GM03348 (cell line): ENCODE measurements around the gene FAM131C.

Source experiments
- DNase-seq: peaks from one replicate; pipeline ENCODE4 v3.0.0; 2012; ENCODE audit warnings: low spot score

The FAM131C gene

DNA sequence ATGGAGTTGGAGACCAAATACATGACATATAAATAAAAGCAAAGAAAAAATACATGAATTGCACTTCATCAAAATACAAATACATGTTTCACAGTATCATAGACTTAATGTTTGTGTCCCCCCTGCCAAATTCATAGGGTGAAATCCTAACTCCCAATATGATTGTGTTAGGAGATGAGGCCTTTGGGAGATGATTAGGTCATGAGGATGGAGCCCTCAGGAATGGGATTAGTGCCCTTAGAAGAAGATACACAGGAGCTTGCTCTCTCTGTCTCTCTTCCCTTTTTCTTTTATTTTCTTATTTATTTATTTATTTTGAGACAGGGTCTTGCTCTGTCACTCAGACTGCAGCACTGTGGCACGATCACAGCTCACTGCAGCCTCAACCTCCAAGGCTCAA, 26.0 kb upstream of the FAM131C start:
- no peak for DNase-seq

DNA sequence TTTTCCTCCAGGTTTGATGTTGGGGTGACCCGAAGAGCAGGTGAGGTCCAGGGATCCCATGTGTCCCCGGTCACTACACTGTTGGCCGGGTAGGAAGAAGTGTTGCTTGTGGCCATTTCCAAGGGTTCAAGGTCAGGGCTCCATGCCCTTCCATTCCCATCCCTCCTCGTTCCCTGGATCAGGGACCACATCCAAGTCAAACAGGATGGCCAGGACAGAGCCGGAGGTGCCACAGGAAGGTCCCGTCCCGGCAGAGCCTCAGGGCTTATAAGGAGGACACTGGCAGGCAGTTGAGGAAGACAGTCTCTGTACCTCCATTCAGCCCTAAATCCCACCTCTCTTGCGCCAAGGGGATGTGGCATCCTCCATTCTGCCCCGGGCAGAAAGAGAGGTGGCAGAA, 22.0 kb upstream of the FAM131C start:
- DNase-seq, result no peak

DNA sequence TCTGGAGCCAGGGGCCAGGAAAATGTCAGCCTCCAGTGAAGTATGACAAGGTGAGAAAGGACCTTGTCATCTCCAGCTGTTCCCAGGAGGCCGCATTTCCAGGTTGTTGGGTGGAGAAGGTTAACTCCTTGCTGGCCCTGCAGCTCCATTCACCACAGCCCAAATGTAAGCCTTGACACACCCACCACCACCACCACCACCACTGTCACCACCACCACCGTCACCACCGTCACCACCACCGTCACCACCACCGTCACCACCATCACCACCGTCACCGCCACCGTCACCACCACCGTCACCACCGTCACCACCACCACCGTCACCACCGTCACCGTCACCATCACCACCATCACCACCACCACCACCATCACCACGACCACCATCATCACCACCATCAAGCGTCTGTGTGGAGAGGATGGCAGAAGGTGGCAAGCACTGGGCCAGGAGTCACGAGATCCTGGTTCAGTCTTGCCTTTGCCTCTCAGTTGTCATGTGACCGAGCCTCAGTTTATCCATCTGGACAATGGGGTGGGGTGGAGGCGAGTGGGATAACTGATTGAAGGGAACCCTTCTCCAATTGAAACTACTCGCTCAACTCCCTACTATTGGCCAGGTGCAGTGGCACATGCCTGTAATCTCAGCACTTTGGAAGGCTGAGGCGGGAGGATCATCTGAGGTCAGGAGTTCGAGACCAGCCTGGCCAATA, 21.2 kb upstream of the FAM131C start:
- no peak for DNase-seq

DNA sequence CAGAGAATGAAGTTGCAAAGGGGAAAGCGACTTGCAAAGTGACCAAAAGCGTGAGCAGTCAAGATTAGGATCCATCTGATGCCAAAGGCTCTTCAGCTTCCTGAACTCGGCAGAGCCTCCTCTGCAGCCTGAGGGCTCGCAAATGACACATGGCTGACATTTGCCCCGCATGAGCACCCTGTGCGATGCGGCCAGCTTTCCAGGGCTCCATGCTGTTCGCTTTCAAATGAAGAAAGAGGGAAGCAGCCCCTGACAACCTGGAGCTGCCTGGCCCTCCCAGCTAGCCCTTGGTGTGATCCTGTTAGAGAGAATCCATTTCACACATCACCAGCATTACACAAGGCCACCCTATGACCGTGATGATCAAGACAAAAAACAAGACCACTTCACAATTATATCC, 20.2 kb upstream of the FAM131C start:
- no peak for DNase-seq

DNA sequence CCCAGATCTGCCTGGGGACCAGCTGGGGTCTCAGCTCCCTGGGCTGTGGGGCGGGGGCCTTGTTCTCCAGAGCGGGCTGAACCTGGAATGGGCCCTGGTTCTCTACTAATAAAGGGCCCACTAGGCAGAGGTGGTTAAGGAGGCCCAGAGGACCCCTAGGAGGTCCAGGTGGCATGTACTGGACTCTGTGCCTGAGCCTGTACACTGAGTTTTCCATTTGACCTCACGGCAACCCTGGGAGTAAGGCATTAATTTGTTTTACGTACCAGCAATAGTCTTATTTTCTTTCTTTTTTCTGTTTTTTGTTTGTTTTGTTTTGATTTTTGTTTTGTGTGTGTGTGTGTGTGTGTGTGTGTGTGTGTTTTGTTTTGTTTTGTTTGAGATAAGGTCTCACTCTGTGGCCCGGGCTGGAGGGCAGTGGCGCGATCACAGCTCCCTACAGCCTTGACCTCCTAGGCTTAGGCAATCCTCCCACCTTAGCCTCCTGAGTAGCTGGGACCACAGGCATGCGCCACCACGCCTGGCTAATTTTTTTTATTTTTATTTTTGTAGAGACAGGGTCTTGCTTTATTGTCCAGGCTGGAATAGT, 19.6 kb upstream of the FAM131C start:
- DNase-seq, result no peak

DNA sequence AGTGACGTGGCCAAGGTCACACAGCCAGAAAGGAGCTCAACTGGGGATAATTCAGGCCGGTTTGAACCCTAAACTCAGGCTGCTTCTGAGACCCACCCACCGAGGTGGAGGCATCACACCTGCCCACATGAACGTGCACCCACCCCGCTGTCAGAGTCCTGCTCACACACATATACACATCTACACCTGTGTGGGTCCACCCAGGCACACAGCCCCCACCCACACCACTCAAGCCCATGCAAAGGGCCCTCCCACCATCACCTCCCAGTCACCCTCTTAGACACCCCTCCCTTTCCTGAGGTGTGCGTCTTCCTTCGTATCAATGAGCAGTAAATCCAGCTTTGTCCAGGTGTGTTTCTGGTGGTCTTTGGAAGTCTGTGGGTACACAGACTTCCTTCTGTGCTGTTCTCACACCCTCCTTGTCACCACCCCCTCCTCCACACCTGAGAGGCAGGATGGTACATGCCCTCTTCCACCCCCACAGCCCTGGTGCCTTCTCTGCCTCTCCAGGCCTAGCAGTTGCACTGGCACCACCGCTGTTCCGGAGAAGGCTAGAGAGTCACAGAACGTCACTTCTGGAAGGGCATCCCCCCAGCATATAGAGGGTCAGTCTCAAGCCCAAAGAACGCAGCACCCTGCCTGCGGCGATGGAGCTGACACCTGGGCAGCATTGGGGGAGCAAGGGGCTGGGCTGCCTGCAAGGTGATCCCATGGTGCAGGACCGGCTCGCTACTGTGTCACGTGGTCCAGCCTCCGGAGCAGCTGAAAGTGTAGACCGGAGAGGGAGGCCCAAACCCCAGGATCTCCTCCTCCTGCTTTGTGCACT, 18.9 kb upstream of the FAM131C start:
- DNase-seq, result no peak

DNA sequence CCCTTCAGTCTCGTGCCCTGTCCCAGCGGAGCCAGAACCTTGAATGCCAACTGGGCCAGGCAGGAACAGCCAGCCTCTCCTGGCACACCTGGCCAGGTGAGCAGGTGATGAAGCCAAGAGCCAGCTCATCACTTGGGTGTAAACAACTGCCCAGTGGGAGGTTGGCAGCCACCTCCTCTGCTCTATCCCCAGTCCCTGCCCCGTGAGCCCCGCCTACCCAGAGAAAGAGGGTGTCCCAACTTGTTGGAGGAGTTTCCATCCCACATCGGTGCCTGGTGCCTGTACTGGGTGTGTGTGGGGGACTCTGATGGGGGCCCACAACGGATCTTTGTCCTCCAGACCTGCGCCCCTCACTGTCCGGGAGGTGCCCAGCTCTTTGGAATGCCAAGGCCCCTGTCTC, 17.8 kb upstream of the FAM131C start:
- no peak for DNase-seq

DNA sequence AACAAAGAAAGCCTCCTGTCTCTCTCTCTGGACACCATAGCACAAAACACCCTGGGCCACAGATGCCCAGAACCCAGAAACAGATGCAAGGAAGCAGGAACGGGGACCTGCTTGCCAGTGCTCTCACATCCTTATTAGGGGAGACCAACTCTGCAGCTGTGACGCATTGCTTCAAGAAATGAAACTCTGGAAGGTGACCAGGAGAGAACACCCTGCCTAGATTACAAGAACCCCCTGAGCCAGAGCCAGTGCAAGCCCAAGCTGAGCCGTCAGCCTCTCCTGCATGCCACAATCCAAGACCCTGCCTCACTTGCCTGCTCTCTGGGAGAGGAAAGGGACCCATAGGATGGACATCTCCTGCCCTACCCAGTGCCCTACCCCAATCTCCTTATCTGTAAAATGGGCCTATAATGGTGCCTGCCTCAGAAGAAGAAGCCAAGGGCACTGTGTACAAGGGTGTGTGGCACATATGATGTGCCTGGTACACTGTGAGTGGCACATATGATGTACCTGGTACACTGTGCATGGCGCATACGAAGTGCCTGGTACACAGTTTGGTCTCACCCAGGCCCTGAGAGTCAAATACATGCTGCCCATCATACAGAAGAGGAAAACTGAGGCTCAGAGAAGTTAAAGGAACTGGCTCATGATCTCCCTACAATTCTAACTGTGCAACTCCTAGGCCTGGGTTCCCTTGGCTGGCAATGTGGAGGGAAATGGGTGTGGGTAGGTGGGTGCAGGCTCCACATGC, 16.8 kb upstream of the FAM131C start:
- no peak for DNase-seq

DNA sequence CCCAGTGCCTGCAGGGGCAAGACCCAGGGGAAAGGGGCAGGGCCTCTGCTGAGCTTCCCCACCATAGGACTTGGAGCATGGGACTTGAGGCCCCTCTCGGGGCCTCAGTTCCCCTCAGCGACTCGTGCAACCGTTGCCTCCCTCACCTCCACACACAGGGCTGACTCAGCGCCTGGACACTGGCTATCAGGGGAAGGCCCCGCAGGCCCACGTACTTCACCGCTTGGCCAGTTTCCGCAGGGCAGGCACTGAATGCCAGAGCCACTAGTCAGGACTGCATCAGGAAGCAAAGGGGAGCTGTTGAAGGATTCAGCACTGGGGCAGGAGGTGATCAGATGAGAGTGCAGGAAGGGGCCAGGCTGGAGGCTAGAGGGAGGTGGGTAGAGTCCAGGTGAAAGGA, 15.5 kb upstream of the FAM131C start:
- peak; percentile 57 for DNase-seq

DNA sequence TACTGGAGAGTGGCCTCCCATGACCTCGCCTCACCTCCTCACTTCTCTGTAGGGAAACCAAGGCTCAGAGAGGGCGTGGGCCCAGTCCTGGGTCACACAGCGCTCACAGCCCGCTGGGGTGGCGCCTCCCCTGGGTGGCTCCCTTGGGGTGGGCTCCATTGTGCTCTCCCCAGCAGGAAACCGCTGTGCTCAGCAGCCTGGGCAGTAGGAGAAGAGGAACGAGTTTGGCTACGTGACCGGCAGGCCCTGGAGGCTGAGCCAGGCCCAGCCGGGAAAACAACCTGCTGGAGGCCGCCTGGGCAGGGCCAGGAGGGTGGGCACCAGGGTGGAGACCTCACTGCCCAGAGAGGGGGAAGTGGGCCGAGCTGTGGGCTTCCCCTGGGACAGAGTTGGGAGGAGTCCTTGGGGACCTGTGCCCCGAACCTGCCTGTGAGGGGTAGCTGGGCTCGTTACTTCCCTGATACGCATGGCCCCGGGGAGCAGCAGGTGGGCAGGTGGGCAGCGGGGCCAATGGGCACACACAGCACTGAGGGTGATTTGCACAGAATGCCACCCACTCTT, 15.0 kb upstream of the FAM131C start:
- DNase-seq, result no peak

DNA sequence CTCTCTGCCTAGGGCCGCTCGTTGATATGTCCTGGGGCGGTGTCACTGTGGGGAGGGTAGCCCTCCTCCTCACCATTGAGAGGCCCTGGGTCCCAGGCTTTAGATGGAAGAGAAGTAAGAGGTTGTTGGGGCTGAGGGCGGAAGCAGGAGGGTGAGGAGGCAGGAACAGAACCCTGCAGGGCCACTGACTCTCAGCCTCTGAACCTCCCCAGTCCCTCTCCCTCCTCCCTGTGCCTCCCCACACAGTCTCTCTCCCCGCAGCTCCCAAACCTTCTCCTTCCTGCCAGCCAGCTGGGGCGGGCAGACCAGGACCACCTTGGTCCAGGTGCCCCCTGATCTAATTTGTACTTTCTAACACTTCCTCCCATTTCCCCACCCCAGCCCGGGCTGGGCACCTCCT, 14.3 kb upstream of the FAM131C start:
- no peak for DNase-seq

DNA sequence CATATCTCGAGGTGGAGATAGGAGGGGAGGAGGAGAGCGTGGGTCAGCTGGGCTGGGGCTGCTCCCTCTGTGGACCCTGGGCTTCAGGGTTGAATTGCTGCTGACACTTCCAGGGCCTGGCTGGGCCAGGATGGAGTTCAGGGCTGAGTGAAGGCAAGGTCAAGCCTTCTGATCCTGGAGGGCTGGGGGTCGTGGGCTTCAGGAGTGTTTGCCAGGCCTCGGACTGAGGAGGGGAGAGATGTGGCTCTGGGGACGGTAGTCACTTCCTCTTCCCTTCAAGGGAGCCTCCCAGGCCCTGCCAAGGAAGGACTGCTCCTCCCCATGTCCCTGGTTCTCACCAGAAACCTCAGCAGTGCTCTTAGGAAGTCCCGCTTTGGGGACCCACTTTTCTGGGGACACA, 12.1 kb upstream of the FAM131C start:
- DNase-seq, result no peak

DNA sequence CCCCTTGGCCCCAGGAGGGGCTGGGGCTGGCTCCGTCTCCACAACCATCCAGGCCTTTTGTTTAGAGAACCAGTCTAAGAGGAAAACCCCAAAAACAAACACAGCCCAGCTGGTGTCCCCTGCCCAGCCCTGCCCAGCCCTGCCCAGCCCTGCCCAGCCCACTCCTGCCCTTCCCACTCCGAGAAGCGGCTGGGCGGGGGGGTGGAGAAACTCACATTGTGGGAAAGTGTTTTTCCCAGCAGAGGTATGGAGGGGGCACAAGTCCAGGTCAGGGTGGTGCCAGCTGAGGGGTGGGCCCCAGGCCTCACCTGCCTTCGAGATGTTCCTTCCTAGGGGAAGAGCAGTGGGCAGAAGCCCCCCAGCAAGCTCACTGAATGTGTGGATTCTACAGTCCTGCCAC, 10.0 kb upstream of the FAM131C start:
- DNase-seq, result no peak

DNA sequence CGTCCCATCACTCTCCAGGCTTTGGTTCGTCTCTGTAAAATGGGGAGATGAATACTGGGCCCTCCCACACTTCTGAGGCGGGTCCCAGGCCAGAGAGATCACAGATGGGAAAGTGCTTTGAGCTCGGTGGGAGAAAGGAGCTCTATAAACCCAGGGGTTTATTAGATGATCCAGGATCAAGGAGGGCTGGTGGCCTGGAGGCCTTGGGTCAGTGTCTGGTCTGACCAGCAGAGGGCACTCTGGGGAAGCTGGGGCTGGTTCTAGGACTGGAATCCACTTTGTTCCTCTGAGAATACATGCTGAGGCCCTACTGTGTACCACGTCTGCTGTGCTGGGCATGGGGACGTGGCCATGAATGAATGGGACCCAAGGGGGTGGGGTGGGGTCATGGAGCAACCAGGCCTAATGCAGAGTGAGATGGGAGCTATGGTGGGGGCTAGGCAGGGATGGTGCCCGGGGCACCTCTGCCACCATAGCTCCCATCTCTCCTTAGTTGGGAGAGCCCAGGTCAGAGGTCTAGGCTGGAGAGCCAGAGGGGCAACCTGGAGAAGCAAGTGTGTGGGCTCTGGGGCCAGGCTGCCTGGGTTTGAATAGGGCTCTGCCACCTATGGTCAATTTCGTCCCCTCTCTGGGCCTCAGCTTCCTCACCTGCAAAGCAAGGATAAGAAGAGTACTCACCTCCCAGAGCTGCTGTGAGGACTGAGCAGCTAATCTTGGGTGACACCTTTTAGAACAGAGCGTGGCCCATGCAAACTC, 9.0 kb upstream of the FAM131C start:
- peak; percentile 90 for DNase-seq

DNA sequence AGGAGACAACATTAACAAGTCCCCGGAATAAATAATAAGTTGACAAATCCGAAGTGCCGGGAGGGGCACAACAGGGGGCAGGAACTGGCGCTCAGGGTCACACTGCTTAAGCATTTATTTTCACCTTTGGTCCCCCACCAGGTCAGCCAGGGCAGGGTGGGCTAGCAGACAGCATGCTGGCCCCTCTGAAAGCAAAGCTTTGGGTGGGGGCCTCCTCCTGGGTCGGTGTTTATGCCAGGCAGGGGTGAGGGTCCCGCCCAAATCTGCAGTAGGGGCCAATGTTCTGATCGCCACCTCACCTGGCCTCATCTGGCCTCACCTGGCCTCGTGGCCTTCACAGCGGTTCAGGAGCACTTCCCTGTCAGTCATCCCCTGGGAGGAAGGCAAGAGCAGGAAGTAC, 8.2 kb upstream of the FAM131C start:
- DNase-seq, result no peak

DNA sequence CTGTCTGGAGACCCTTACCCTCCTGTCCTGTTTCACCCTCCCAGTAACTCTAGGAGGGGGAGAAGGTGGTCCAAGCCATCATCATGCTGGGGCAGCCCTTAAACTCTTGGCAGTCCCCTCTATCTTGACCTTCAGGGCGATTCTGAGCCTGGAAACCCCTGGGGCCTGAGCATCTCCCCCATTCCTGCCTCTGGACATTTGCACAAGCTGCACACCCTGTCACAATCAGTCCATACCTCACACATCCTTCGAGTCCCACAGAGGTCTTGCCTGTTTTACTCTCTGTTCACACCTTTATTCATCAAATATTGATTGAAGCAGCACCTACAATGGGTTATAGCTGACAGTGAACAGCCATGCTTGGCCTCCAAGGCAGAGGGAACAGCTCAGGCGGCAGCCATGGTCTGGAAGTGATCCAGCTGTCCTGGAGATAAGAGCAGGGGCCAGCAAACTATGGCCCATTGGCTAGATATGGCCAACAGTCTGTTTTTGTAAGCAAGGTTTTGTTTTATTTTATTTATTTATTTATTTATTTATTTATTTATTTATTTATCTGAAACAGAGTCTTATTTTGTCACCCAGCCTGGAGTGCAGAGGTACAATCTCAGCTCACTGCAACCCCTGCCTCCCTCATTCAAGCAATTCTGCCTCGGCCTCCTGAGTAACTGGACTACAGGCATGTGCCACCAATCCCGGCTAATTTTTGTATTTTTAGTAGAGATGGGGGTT, 7.1 kb upstream of the FAM131C start:
- no peak for DNase-seq

DNA sequence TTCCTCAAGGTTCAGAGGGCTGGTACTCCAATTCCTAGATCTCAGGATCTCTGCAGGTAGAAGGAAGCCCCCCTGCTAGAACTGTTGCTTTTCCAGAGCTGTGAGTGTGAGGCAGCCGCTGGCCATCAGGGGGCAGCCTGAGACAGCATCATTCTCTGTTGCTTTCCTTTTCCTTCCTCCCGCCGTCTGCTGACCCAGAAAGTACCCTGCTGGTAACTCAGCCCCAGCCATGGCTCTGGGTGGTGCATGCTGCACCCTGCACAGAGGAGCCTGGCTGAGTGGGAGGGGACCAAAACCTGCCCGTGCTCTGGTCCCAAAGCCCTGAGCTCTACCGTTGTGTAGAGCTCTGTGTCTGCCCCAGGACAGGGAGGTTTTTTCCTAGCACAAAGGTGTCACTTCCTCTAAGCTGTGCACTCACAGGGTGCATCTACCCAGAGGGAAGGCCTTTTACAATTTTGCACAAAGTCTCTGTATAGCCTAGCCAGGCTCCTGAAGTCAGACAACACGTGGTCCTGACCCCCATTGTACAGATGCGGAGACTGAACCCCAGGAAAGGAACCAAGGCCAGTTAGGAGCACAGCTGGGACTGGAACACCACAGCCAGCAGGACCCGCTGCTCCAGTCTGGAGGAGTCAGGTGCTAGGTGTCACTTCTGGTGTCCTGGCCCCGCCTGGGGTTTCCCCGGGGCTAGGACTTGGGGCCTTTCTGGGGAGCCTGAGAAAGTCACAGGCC, 5.6 kb upstream of the FAM131C start:
- peak; percentile 89 for DNase-seq

DNA sequence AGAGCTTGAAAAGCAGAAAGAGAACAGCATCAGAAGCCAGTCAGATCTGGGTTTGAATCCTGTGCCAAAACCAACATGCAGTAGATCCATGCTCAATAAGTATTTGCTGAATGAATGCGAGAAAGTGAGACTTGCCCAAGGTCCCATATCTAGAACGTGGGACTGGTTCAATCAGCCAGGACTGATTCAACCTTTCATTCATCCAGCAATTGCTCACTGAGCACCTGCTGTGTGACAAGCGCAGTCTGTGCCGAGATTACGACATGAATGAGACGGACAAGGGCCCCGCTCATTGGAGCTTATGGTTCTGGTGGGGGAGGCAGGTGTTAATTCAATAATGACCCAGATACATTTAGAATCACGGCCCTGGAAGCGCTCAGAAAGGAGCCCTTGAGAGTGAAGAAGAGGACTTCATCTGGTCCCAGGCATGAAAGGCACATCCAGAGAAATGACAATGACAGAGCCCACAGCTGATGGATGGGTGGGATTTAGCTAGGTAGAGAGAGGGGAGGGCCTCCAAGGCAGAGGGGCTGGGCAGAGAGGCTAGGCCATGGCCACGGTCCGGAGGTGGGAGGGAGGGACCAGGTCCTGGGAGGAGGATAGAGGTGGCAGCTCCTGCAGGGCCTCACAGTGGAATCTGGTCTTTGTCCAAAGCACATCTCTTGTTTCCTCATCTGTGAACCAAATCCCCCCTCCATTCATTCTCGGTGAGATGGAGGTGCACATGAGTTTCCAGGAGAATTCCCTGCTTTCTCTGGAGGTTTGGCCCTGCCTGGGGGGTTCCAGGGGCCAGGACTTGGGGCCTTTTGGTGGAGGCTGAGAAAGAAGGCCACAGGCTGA, 4.2 kb upstream of the FAM131C start:
- no peak for DNase-seq

DNA sequence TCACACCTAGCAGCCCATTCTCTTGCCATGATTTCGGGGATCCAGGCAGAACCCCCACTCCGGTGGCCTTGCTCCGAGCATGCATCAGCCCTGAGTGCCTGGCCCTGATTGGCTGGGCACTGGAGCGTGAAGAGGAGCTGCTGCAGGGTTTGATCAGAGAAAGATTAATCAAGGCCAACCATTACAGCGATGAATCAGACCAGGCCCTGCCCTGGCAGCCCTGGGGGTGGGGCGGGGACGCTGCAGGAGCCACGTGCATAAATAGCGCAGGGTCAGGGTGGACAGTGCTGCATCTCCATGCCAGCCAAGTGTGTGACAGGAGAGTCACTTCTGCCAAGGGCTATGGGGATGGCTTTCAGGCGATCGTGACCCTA, 3.4 kb upstream of the FAM131C start:
- DNase-seq, result peak; percentile 72
